ENCODE results near the gene PSMA5.

GRCh38 chr1:109427171-109427467 is 871 bp upstream of the PSMA5 start:
- no peak for TF ChIP-seq CTCF (IDR thresholded peaks at IDR 0.05)
- TF ChIP-seq POLR2A (IDR thresholded peaks at IDR 0.05): no peak
- TF ChIP-seq POLR2AphosphoS5 (IDR thresholded peaks at IDR 0.05; ENCODE audit: insufficient read depth in 1 of 2, low read depth in 1 of 2): no peak

All from vagina (tissue), 2 donors.